Measurements from ENCODE around the gene DCT.

DNA sequence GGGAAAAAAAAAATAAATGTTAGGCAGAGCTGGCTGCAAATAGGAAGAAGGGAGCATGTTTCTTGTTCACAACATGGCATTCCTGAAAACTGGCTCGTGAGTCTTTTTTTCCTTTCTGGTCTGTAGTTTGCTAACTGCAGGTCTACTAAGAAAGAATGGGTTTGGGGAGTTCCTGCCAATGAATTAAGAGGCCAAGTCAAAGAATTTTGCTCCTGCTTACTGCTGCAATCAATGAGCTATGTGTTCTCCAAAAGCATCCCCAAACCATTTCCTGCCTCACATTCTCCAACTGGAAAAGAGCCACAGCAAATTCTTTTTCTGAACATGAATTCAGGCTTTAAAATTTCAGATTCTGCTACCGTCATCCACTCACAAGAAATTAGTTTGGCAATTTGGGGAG lies 88.6 kb downstream of the DCT start:
- TF ChIP-seq, protein P1, sequence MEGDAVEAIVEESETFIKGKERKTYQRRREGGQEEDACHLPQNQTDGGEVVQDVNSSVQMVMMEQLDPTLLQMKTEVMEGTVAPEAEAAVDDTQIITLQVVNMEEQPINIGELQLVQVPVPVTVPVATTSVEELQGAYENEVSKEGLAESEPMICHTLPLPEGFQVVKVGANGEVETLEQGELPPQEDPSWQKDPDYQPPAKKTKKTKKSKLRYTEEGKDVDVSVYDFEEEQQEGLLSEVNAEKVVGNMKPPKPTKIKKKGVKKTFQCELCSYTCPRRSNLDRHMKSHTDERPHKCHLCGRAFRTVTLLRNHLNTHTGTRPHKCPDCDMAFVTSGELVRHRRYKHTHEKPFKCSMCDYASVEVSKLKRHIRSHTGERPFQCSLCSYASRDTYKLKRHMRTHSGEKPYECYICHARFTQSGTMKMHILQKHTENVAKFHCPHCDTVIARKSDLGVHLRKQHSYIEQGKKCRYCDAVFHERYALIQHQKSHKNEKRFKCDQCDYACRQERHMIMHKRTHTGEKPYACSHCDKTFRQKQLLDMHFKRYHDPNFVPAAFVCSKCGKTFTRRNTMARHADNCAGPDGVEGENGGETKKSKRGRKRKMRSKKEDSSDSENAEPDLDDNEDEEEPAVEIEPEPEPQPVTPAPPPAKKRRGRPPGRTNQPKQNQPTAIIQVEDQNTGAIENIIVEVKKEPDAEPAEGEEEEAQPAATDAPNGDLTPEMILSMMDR (conservative IDR thresholded peaks at IDR 0.05 in 1 of 2, IDR thresholded peaks at IDR 0.05 in 1 of 2; ENCODE audit: extremely low read depth in 1 of 2, insufficient read depth in 1 of 2, low read depth in 1 of 2, low read length in 2 of 2): no peak
- TF ChIP-seq EZH2 (IDR thresholded peaks at IDR 0.05; ENCODE audit: borderline replicate concordance, low read length): no peak

Measured in mammary epithelial cell (primary cell).